Activated T-cell treated with anti-CD3 and anti-CD28 coated beads, Interleukin-2, amount 50 U/mL, for 24 hours (primary cell): ENCODE data around the gene TBCD.

Source experiments
- DNase-seq: peaks from one replicate; pipeline ENCODE4 v3.0.0-alpha.2; 2020
- H3K27ac Mint-ChIP-seq: 2 replicates; pipeline ENCODE4 v1.8.0; 2020; ENCODE audit warnings: mild to moderate bottlenecking, mixed read lengths
- H3K27me3 Mint-ChIP-seq: 2 replicates; pipeline ENCODE4 v1.8.0; 2020; ENCODE audit warnings: mixed read lengths
- H3K36me3 Mint-ChIP-seq: 2 replicates; pipeline ENCODE4 v1.8.0; 2020; ENCODE audit warnings: low read depth, mixed read lengths
- H3K4me1 Mint-ChIP-seq: 2 replicates; pipeline ENCODE4 v1.8.0; 2020; ENCODE audit warnings: low read depth, mixed read lengths
- H3K4me3 Mint-ChIP-seq: 2 replicates; pipeline ENCODE4 v1.8.0; 2020; ENCODE audit warnings: mild to moderate bottlenecking, moderate library complexity, mixed read lengths
- H3K9me3 Mint-ChIP-seq: 2 replicates; pipeline ENCODE4 v1.8.0; 2020; ENCODE audit warnings: mixed read lengths

The TBCD gene

GRCh38 chr17:82718986-82719685 lies 32.7 kb upstream of the TBCD start:
- Mint-ChIP-seq H3K27ac (peak overlapping the region; percentile 34), H3K4me1 (peaks cover 21% of the 10 kb centered on the region), H3K27me3 (no peaks in the 10 kb centered on the region), H3K9me3 (no peaks in the 10 kb centered on the region), H3K36me3 (peaks cover 55% of the 10 kb centered on the region), H3K4me3 (no peak overlapping the region)
- no peak for DNase-seq

GRCh38 chr17:82720204-82720603 lies 31.7 kb upstream of the TBCD start:
- Mint-ChIP-seq H3K4me1 (peaks cover 21% of the 10 kb centered on the region), H3K4me3 (no peak overlapping the region), H3K9me3 (no peaks in the 10 kb centered on the region), H3K27ac (no peak overlapping the region), H3K27me3 (no peaks in the 10 kb centered on the region), H3K36me3 (peaks cover 56% of the 10 kb centered on the region)
- DNase-seq = no peak

GRCh38 chr17:82722341-82723013 lies 29.4 kb upstream of the TBCD start:
- no peaks in the 10 kb centered on the region for H3K9me3 Mint-ChIP-seq
- H3K4me1 Mint-ChIP-seq = peaks cover 12% of the 10 kb centered on the region
- no peak overlapping the region for H3K27ac Mint-ChIP-seq
- no peak for DNase-seq
- H3K36me3 Mint-ChIP-seq = peaks cover 68% of the 10 kb centered on the region
- H3K4me3 Mint-ChIP-seq = no peak overlapping the region
- H3K27me3 Mint-ChIP-seq = no peaks in the 10 kb centered on the region

- H3K36me3 Mint-ChIP-seq = peaks cover 73% of the 10 kb centered on the region
- H3K27ac Mint-ChIP-seq = no peak overlapping the region
- H3K4me3 Mint-ChIP-seq = no peak overlapping the region
- no peaks in the 10 kb centered on the region for H3K27me3 Mint-ChIP-seq
- no peaks in the 10 kb centered on the region for H3K9me3 Mint-ChIP-seq
- DNase-seq = no peak
- peaks cover 5% of the 10 kb centered on the region for H3K4me1 Mint-ChIP-seq
Measured at GRCh38 chr17:82723169-82723807, 28.6 kb upstream of the TBCD start.

- Mint-ChIP-seq H3K9me3 (no peaks in the 10 kb centered on the region), H3K27me3 (no peaks in the 10 kb centered on the region), H3K4me3 (no peak overlapping the region), H3K36me3 (peaks cover 68% of the 10 kb centered on the region), H3K27ac (no peak overlapping the region), H3K4me1 (no peaks in the 10 kb centered on the region)
- no peak for DNase-seq
Measured at GRCh38 chr17:82726427-82726826, 25.4 kb upstream of the TBCD start.

GRCh38 chr17:82729479-82730260 lies 22.2 kb upstream of the TBCD start:
- DNase-seq = no peak
- Mint-ChIP-seq H3K4me1 (no peaks in the 10 kb centered on the region), H3K4me3 (no peak overlapping the region), H3K27me3 (no peaks in the 10 kb centered on the region), H3K9me3 (peaks cover 6% of the 10 kb centered on the region), H3K27ac (no peak overlapping the region), H3K36me3 (peaks cover 74% of the 10 kb centered on the region)

- no peaks in the 10 kb centered on the region for H3K27me3 Mint-ChIP-seq
- no peak overlapping the region for H3K27ac Mint-ChIP-seq
- peaks cover 6% of the 10 kb centered on the region for H3K9me3 Mint-ChIP-seq
- H3K36me3 Mint-ChIP-seq = peaks cover 59% of the 10 kb centered on the region
- DNase-seq = no peak
- no peak overlapping the region for H3K4me3 Mint-ChIP-seq
- peaks cover 2% of the 10 kb centered on the region for H3K4me1 Mint-ChIP-seq
Measured at GRCh38 chr17:82732118-82732743, 19.6 kb upstream of the TBCD start.

- Mint-ChIP-seq H3K4me1 (peaks cover 2% of the 10 kb centered on the region), H3K4me3 (peak within 1 kb of the TSS; percentile 55), H3K27me3 (no peaks in the 10 kb centered on the region), H3K9me3 (peaks cover 9% of the 10 kb centered on the region), H3K36me3 (peaks cover 37% of the 10 kb centered on the region), H3K27ac (no peak within 1 kb of the TSS)
- DNase-seq = peak; percentile 60
Measured at GRCh38 chr17:82734987-82735866, 16.6 kb upstream of the TBCD start, which contains the start of gene FN3K. FN3K (plus strand) TSS chr17:82735615; CDS start chr17:82735637, 22 bp downstream.

- no peak for DNase-seq
- peaks cover 21% of the 10 kb centered on the region for H3K9me3 Mint-ChIP-seq
- no peaks in the 10 kb centered on the region for H3K27me3 Mint-ChIP-seq
- H3K27ac Mint-ChIP-seq = no peak overlapping the region
- H3K4me1 Mint-ChIP-seq = peaks cover 2% of the 10 kb centered on the region
- peaks cover 41% of the 10 kb centered on the region for H3K36me3 Mint-ChIP-seq
- peak overlapping the region; percentile 55 for H3K4me3 Mint-ChIP-seq
Measured at GRCh38 chr17:82736511-82737185, 15.2 kb upstream of the TBCD start.

GRCh38 chr17:82737967-82738877 lies 13.6 kb upstream of the TBCD start:
- Mint-ChIP-seq H3K36me3 (peaks cover 32% of the 10 kb centered on the region), H3K9me3 (peaks cover 17% of the 10 kb centered on the region)
- DNase-seq = no peak

GRCh38 chr17:82740906-82741759 lies 10.7 kb upstream of the TBCD start:
- no peak overlapping the region for H3K4me3 Mint-ChIP-seq
- H3K27me3 Mint-ChIP-seq = no peaks in the 10 kb centered on the region
- peaks cover under 1% of the 10 kb centered on the region for H3K4me1 Mint-ChIP-seq
- H3K27ac Mint-ChIP-seq = no peak overlapping the region
- DNase-seq = no peak
- peaks cover 23% of the 10 kb centered on the region for H3K36me3 Mint-ChIP-seq
- H3K9me3 Mint-ChIP-seq = peaks cover 16% of the 10 kb centered on the region

More at GRCh38 chr17:82737967-82738877, 13.6 kb upstream of the TBCD start:
- Mint-ChIP-seq H3K27ac (no peak overlapping the region), H3K4me3 (no peak overlapping the region), H3K4me1 (peaks cover 2% of the 10 kb centered on the region), H3K27me3 (no peaks in the 10 kb centered on the region)
